Immature natural killer cell (primary cell): ENCODE data around the gene FIZ1. TPM values are rescaled to one million over a fixed set of nuclear protein-coding genes. Genes with fewer than 3 reads are reported as not detected.
A peak's percentile ranks its signal among the peaks of the same experiment; 100 is the strongest.
"Not testable (repeated sequence)": the region's sequence is repeated elsewhere in the genome, so short reads cannot be mapped to it uniquely, and the experiment has no call there.

ENCODE experiments used
- DNase-seq, 3 donors: peaks; one replicate each; pipeline ENCODE4 v3.0.0; 2022; ENCODE audit warnings: mixed read lengths in 1 of 3
- H3K27ac Mint-ChIP-seq, 6 donors: one replicate each; pipeline ENCODE4 v1.8.0; 2020; ENCODE audit warnings: mixed read lengths in 6 of 6, mild to moderate bottlenecking in 5 of 6, inconsistent platforms in 4 of 6, moderate library complexity in 3 of 6
- H3K27me3 Mint-ChIP-seq, 3 donors: one replicate each; pipeline ENCODE4 v1.8.0; 2020 to 2021; ENCODE audit warnings: low read depth in 3 of 3, mild to moderate bottlenecking in 3 of 3, mixed read lengths in 3 of 3, moderate library complexity in 3 of 3, inconsistent platforms in 1 of 3
- H3K36me3 Mint-ChIP-seq, 3 donors: one replicate each; pipeline ENCODE4 v1.8.0; 2020; ENCODE audit warnings: mixed read lengths in 3 of 3, inconsistent platforms in 2 of 3, mild to moderate bottlenecking in 2 of 3
- H3K4me1 Mint-ChIP-seq, 2 donors: one replicate each; pipeline ENCODE4 v1.8.0; 2020; ENCODE audit warnings: inconsistent platforms in 2 of 2, mild to moderate bottlenecking in 2 of 2, mixed read lengths in 2 of 2, moderate library complexity in 1 of 2
- H3K4me3 Mint-ChIP-seq, 5 donors: one replicate each; pipeline ENCODE4 v1.8.0; 2020; ENCODE audit warnings: mild to moderate bottlenecking in 5 of 5, mixed read lengths in 5 of 5, inconsistent platforms in 3 of 5, moderate library complexity in 3 of 5
- H3K9me3 Mint-ChIP-seq, 6 donors: one replicate each; pipeline ENCODE4 v1.8.0; 2020; ENCODE audit warnings: mild to moderate bottlenecking in 6 of 6, mixed read lengths in 6 of 6, inconsistent platforms in 4 of 6, moderate library complexity in 3 of 6
- polyA plus RNA-seq, 3 donors: library from polyadenylated mRNA; unstranded; fragments of 300-500 nt; fragmentation: Illumina TruSeq; gene quantifications; one replicate each; pipeline ENCODE4 v1.2.3, GENCODE V29; 2021

FIZ1 gene
- polyA plus RNA-seq, 3 donors from 2014 or later: 0.63 to 1.7 (median 1.0) TPM

GRCh38 chr19:55592391-55593090, 6.8 kb downstream of the FIZ1 start:
- no peaks in the 10 kb centered on the region for H3K9me3 Mint-ChIP-seq
- H3K27me3 Mint-ChIP-seq: peaks cover 0 to 4% (median 2%) of the 10 kb centered on the region in 3 donors
- H3K27ac Mint-ChIP-seq: no peak overlapping the region
- H3K4me1 Mint-ChIP-seq: peaks cover 2 to 9% of the 10 kb centered on the region in 2 donors
- H3K36me3 Mint-ChIP-seq: peaks cover 14 to 22% (median 16%) of the 10 kb centered on the region in 3 donors
- no peak overlapping the region for H3K4me3 Mint-ChIP-seq
- no peak for DNase-seq

DNA sequence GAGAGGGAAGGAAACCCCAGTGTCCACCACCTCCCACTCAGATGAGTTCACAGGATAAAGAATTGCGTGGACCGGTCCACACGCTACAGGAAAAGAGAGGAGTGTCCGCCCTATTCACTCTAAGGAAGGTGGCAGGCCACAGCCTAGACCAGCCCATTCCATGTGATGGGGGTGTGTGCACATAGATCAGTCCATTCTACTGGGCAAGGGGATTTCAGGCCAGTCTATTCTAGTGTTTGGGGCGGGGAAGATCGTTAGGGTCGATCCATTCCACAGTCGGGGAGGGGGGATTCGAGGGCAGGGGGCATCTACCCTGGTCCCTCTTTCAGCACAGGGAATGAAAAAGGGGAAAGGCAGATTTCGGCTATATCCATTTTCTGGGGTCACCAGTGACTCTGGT, 7.8 kb downstream of the FIZ1 start:
- no peak for DNase-seq
- no peak overlapping the region for H3K4me3 Mint-ChIP-seq
- no peak overlapping the region for H3K27ac Mint-ChIP-seq
- H3K9me3 Mint-ChIP-seq: no peaks in the 10 kb centered on the region
- H3K27me3 Mint-ChIP-seq: peaks cover 5 to 8% (median 7%) of the 10 kb centered on the region in 3 donors
- H3K36me3 Mint-ChIP-seq: peaks cover 14 to 18% (median 16%) of the 10 kb centered on the region in 3 donors
- H3K4me1 Mint-ChIP-seq: peaks cover 11 to 16% of the 10 kb centered on the region in 2 donors

GRCh38 chr19:55590617-55591016, 8.7 kb downstream of the FIZ1 start:
- peaks cover 9 to 13% (median 11%) of the 10 kb centered on the region in 3 donors for H3K36me3 Mint-ChIP-seq
- no peak overlapping the region for H3K27ac Mint-ChIP-seq
- H3K4me3 Mint-ChIP-seq: no peak overlapping the region
- peaks cover 7 to 8% (median 8%) of the 10 kb centered on the region in 3 donors for H3K27me3 Mint-ChIP-seq
- H3K4me1 Mint-ChIP-seq: peaks cover 12 to 20% of the 10 kb centered on the region in 2 donors
- no peak for DNase-seq
- no peaks in the 10 kb centered on the region for H3K9me3 Mint-ChIP-seq

- Mint-ChIP-seq H3K4me1 (peaks cover 17 to 25% of the 10 kb centered on the region in 2 donors), H3K27me3 (peaks cover 7 to 8% (median 8%) of the 10 kb centered on the region in 3 donors), H3K9me3 (no peaks in the 10 kb centered on the region), H3K4me3 (peak overlapping the region in 1 of 5 donors; percentile 13), H3K27ac (no peak overlapping the region), H3K36me3 (peaks cover 4 to 7% (median 7%) of the 10 kb centered on the region in 3 donors)
- no peak for DNase-seq
These were observed 9.2 kb downstream of the FIZ1 start for GRCh38 chr19:55590109-55590508.

DNA sequence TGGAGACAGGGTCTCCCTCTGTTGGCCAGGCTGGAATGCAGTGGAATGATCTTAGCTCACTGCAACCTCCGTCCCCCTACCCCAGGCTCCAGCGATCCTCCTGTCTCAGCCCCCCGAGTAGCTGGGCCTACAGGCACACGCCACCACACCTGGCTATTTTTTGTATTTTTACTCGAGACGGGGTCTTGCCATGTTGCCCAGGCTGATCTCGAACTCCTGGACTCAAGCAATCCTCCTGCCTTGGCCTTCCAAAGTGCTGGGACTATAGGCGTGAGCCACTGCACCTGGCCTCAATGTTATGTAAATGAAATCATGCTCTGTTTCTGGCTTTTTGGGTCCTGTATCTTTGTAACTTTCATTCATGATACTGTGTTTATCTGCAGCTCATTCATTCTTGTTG, 10.6 kb downstream of the FIZ1 start:
- no peak overlapping the region for H3K27ac Mint-ChIP-seq

DNA sequence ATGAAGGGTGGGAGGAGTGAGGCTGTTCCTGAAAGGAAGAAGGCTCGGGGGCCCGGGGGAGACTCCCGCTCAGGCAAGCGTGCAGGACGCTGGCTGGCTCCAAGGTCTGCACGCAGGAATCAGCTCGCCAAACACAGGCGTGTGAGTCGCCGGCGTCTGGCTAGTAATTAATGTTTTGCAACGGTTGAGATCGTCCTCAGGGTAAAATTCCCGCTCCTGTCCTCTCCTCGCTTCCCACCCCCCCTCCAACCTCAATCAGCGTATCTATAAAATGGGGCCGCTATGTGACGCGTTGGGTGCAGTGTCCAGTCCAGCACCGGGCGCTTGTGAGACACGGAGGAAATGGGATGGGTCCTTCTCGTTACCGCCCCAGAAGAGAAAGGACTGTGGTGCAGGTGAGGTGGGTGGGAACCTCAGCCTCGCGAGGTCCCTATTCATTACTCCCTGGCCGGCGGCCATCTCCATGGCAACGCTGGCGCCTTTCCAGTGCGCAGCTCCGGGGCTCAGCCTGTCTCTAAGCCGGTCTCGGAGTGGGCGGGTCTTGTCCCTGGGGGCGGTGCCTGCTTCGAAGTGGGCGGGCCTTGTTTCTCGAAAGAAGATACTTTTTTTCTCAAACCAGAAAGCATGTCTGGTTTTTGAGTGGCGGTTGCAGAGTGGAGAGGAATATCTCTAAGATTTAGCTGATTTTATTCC, 12.2 kb downstream of the FIZ1 start:
- peaks cover 19 to 25% of the 10 kb centered on the region in 2 donors for H3K4me1 Mint-ChIP-seq
- no peaks in the 10 kb centered on the region for H3K36me3 Mint-ChIP-seq
- peaks cover 7 to 10% (median 8%) of the 10 kb centered on the region in 3 donors for H3K27me3 Mint-ChIP-seq
- no peaks in the 10 kb centered on the region for H3K9me3 Mint-ChIP-seq
- H3K4me3 Mint-ChIP-seq: peak overlapping the region; percentile 82 to 87 (median 85)
- peak overlapping the region in 4 of 6 donors; percentile 66 to 85 (median 80) for H3K27ac Mint-ChIP-seq
- peak; percentile 86 to 89 (median 87) for DNase-seq

More for the DNA sequence above, 10.6 kb downstream of the FIZ1 start:
- no peaks in the 10 kb centered on the region for H3K9me3 Mint-ChIP-seq
- peaks cover 0 to 3% (median 3%) of the 10 kb centered on the region in 3 donors for H3K36me3 Mint-ChIP-seq
- H3K27me3 Mint-ChIP-seq: peaks cover 7 to 9% (median 8%) of the 10 kb centered on the region in 3 donors
- H3K4me1 Mint-ChIP-seq: peaks cover 18 to 25% of the 10 kb centered on the region in 2 donors
- no peak for DNase-seq
- H3K4me3 Mint-ChIP-seq: peak overlapping the region in 1 of 5 donors; percentile 60

DNA sequence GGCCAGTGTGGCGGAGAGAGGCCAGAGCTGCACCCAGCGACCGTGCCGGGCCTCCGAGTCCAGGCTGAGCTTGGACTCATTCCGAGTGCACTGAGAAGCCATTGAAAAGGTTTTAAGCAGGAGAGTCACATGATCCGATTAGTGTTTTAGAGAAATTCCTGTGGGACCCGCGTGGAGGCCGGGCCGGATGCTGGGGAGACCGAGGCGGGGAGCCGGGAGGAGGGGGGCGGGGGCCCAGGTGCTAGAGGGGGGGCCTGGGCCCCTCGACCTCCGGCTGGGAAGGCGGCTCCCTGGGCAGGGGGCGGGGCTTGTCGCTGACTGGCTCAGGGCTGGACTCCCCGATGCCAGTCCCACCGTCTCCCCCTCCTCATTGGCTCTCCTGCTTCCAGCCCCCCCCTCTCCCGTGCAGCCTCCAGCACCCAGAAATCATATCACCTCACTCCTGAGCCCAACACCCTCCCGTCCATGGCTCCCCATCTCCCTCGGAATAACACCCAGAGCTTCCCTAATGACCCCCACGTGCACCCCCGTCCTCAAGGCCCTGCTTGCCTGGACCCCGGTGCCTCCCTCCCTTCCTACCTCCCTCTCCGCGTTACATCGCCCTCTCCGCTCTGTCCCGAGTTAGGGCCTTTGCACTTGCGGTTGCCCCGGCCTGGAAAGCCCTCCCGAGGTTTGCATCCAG, 13.5 kb downstream of the FIZ1 start:
- DNase-seq: no peak
- Mint-ChIP-seq H3K4me3 (peak overlapping the region in 3 of 5 donors; percentile 46 to 56 (median 54)), H3K36me3 (no peaks in the 10 kb centered on the region), H3K4me1 (peaks cover 31 to 36% of the 10 kb centered on the region in 2 donors), H3K27me3 (peaks cover 9 to 12% (median 11%) of the 10 kb centered on the region in 3 donors), H3K27ac (peak overlapping the region in 1 of 6 donors; percentile 64), H3K9me3 (no peaks in the 10 kb centered on the region)

DNA sequence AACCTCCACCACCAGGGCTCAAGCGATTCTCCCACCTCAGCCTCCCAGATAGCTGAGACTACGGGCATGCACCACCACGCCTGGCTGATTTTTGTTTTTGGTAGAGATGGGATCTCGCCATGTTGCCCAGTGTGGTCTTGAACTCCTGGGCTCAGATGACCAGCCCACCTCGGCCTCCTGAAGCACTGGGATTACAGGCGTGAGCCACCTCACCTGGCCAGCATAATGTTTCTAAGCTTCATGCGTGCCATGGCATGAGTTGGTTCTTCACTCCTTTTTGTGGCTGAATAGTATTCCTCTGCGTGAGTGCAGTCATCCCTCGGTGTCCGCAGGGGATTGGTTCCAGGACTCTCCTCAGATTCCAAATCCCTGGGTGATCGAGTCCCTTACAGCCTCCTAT, 14.4 kb downstream of the FIZ1 start:
- Mint-ChIP-seq H3K4me3 (no peak overlapping the region), H3K27me3 (peaks cover 11 to 12% (median 12%) of the 10 kb centered on the region in 3 donors), H3K27ac (no peak overlapping the region), H3K9me3 (no peaks in the 10 kb centered on the region), H3K36me3 (peaks cover 0 to under 1% (median under 1%) of the 10 kb centered on the region in 3 donors), H3K4me1 (peaks cover 34 to 40% of the 10 kb centered on the region in 2 donors)
- no peak for DNase-seq

GRCh38 chr19:55583897-55584296, 15.4 kb downstream of the FIZ1 start:
- Mint-ChIP-seq H3K4me1 (peaks cover 40 to 44% of the 10 kb centered on the region in 2 donors), H3K27me3 (peaks cover 11 to 15% (median 12%) of the 10 kb centered on the region in 3 donors)
- DNase-seq, H3K36me3 Mint-ChIP-seq, H3K9me3 Mint-ChIP-seq, H3K27ac Mint-ChIP-seq, H3K4me3 Mint-ChIP-seq: not testable (repeated sequence)

GRCh38 chr19:55582284-55582683, 17.0 kb downstream of the FIZ1 start:
- H3K4me3 Mint-ChIP-seq: peak overlapping the region; percentile 1 to 93 (median 52)

DNA sequence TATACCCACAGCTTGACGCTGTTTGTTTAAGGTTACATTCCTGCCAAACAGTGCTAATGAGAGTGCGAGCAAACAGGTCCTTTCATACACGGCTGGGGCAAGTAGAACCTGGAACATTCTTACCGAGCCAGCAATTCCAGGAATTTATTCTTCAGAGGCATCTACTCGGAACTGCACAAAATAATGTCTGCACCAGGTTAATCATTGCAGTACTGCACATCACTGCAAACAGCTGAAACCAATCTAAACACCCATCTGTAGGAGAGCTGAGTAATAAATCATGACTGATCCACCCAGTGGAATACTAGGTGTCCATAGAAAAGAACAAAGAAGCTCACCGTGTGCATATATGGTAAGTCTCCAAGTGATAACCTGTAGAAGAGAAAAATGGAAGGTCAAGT, 17.5 kb downstream of the FIZ1 start:
- peak overlapping the region in 2 of 6 donors; percentile 70 to 77 for H3K27ac Mint-ChIP-seq
- DNase-seq: no peak
- peak overlapping the region; percentile 52 to 93 (median 87) for H3K4me3 Mint-ChIP-seq
- H3K4me1 Mint-ChIP-seq: peaks cover 31 to 34% of the 10 kb centered on the region in 2 donors
- H3K27me3 Mint-ChIP-seq: peaks cover 9 to 13% (median 9%) of the 10 kb centered on the region in 3 donors
- peaks cover 3 to 12% (median 11%) of the 10 kb centered on the region in 3 donors for H3K36me3 Mint-ChIP-seq
- H3K9me3 Mint-ChIP-seq: no peaks in the 10 kb centered on the region

More at GRCh38 chr19:55582284-55582683, 17.0 kb downstream of the FIZ1 start:
- not testable (repeated sequence) for H3K9me3 Mint-ChIP-seq, H3K27ac Mint-ChIP-seq, H3K36me3 Mint-ChIP-seq, DNase-seq
- Mint-ChIP-seq H3K27me3 (peaks cover 9 to 15% (median 9%) of the 10 kb centered on the region in 3 donors), H3K4me1 (peaks cover 35 to 37% of the 10 kb centered on the region in 2 donors)

DNA sequence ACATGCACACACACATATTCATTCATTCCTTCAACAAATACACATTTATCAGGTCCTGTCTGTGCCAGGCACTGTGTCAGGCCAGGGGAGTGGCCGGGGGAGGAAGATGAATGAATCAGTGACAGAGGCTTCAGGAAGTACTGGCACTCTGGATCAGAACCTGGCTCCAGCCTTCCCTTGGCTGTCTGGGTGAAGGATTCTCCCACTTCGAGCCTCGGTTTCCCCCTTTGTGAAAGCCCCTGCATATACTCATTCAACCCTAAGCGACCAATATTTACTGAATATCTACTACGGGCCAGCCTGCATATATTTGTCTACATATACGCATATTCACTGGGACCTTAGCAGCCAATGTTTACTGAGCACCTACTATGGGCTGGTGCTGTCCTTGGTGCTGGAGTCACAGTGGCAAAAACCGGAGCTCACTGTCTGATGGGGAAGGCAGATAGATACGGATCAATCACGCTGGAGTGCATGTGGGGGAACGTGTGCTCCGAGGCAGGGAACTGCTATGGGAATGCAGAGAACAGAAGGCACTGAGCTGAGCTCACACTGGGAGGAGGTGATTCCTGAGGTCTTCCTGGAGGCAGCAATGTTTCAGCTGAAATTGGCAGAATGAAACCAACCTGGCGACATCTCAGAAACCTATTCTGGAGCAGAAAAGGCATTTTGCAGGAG, 18.0 kb downstream of the FIZ1 start:
- Mint-ChIP-seq H3K9me3 (no peaks in the 10 kb centered on the region), H3K4me1 (peaks cover 28 to 33% of the 10 kb centered on the region in 2 donors), H3K27me3 (peaks cover 9 to 10% (median 9%) of the 10 kb centered on the region in 3 donors), H3K36me3 (peaks cover 4 to 14% (median 14%) of the 10 kb centered on the region in 3 donors), H3K4me3 (peak overlapping the region; percentile 79 to 93 (median 87)), H3K27ac (peak overlapping the region; percentile 70 to 89 (median 78))
- no peak for DNase-seq

- DNase-seq: peak; percentile 69 to 74 (median 73)
- Mint-ChIP-seq H3K4me1 (peaks cover 28% of the 10 kb centered on the region in 2 donors), H3K36me3 (peaks cover 4 to 14% (median 14%) of the 10 kb centered on the region in 3 donors), H3K27ac (peak within 1 kb of the TSS; percentile 91 to 95 (median 94)), H3K27me3 (peaks cover 8 to 9% (median 9%) of the 10 kb centered on the region in 3 donors), H3K9me3 (no peaks in the 10 kb centered on the region), H3K4me3 (peak within 1 kb of the TSS; percentile 87 to 97 (median 93))
These were observed 18.6 kb downstream of the FIZ1 start, which contains the start of gene ZNF579 for GRCh38 chr19:55580628-55581144. Gene ZNF579 (minus strand): TSS chr19:55580848. CDS start chr19:55579639, 1,209 bp downstream.
